Kidney tubule cell (primary cell): ENCODE data around the gene BTBD17.

Source experiments
- DNase-seq: peaks from one replicate; pipeline ENCODE4 v3.0.0-alpha.2; 2018; ENCODE audit warnings: low spot score

Gene BTBD17

GRCh38 chr17:74335529-74336062 lies 26.1 kb downstream of the BTBD17 start:
- DNase-seq = no peak

GRCh38 chr17:74334393-74335039 lies 27.2 kb downstream of the BTBD17 start:
- no peak for DNase-seq

- no peak for DNase-seq
Measured at GRCh38 chr17:74332763-74333283, 28.8 kb downstream of the BTBD17 start.

GRCh38 chr17:74332017-74332650 lies 29.5 kb downstream of the BTBD17 start:
- DNase-seq = no peak

- no peak for DNase-seq
Measured at GRCh38 chr17:74330446-74330845, 31.2 kb downstream of the BTBD17 start.

- no peak for DNase-seq
Measured at GRCh38 chr17:74329378-74329777, 32.3 kb downstream of the BTBD17 start.

GRCh38 chr17:74328487-74328886 lies 33.2 kb downstream of the BTBD17 start:
- DNase-seq = no peak

- DNase-seq = no peak
Measured at GRCh38 chr17:74326506-74326905, 35.2 kb downstream of the BTBD17 start.

GRCh38 chr17:74325743-74326379 lies 35.8 kb downstream of the BTBD17 start, which contains the start of gene KIF19:
Gene KIF19, plus strand, starts transcription at chr17:74326226. Its CDS starts 124 bp downstream, at chr17:74326350.
- DNase-seq = no peak

GRCh38 chr17:74325376-74325742 lies 36.3 kb downstream of the BTBD17 start:
- no peak for DNase-seq

GRCh38 chr17:74324521-74324920 lies 37.1 kb downstream of the BTBD17 start:
- no peak for DNase-seq

- DNase-seq = no peak
Measured at GRCh38 chr17:74318391-74318790, 43.3 kb downstream of the BTBD17 start.

GRCh38 chr17:74317071-74317470 lies 44.6 kb downstream of the BTBD17 start:
- DNase-seq = no peak

- DNase-seq = no peak
Measured at GRCh38 chr17:74316220-74316619, 45.4 kb downstream of the BTBD17 start.

GRCh38 chr17:74314877-74315276 lies 46.8 kb downstream of the BTBD17 start:
- DNase-seq = no peak

- no peak for DNase-seq
Measured at GRCh38 chr17:74309902-74310301, 51.8 kb downstream of the BTBD17 start.

- DNase-seq = no peak
Measured at GRCh38 chr17:74307984-74308773, 53.5 kb downstream of the BTBD17 start.
